RWPE2 (cell line): Measurements from ENCODE around the gene RNF225.

Source experiments
- ATAC-seq: fragments of 200-7000 bp; cut with Tn5 transposase; 3 replicates; pipeline ENCODE4 v1.9.1; 2021; ENCODE audit warnings: low read depth
- DNase-seq: peaks from one replicate; pipeline ENCODE4 v3.0.0-alpha.2; 2020; ENCODE audit warnings: low spot score
- H3K27ac ChIP-seq: fragments of 450-650 bp; 2 replicates; pipeline ENCODE4 v1.5.1; 2017; ENCODE audit warnings: mild to moderate bottlenecking; ENCODE audit not compliant: poor library complexity, severe bottlenecking
- H3K27me3 ChIP-seq: fragments of 250-450 bp; sonication (Bioruptor Pico); 2 replicates; pipeline ENCODE4 v1.5.1; 2021; ENCODE audit warnings: mild to moderate bottlenecking, moderate library complexity; ENCODE audit not compliant: insufficient read depth, poor library complexity, severe bottlenecking
- H3K36me3 ChIP-seq: fragments of 250-450 bp; sonication (Bioruptor Pico); 2 replicates; pipeline ENCODE4 v1.5.1; 2020; ENCODE audit warnings: low read depth, mild to moderate bottlenecking, moderate library complexity
- H3K4me1 ChIP-seq: fragments of 250-450 bp; sonication (Bioruptor Pico); 2 replicates; pipeline ENCODE4 v1.5.1; 2021; ENCODE audit warnings: mild to moderate bottlenecking, moderate library complexity; ENCODE audit not compliant: insufficient read depth, poor library complexity, severe bottlenecking
- H3K4me3 ChIP-seq: fragments of 250-450 bp; sonication (Bioruptor Pico); 2 replicates; pipeline ENCODE4 v1.5.1; 2021; ENCODE audit warnings: mild to moderate bottlenecking, moderate library complexity; ENCODE audit not compliant: severe bottlenecking
- H3K9me3 ChIP-seq: fragments of 250-450 bp; sonication (Bioruptor Pico); 2 replicates; pipeline ENCODE4 v1.5.1; 2021; ENCODE audit warnings: mild to moderate bottlenecking, moderate library complexity; ENCODE audit not compliant: severe bottlenecking
- CTCF ChIP-seq: fragments of 450-650 bp; IDR thresholded peaks from one replicate; pipeline ENCODE4 v1.5.1; 2017; ENCODE audit warnings: mild to moderate bottlenecking, moderate library complexity; ENCODE audit not compliant: poor library complexity, severe bottlenecking

RNF225 gene

GRCh38 chr19:58364146-58364545 lies 31.3 kb upstream of the RNF225 start:
- no peak for TF ChIP-seq CTCF
- no peaks in the 10 kb centered on the region for H3K4me1 ChIP-seq
- H3K27me3 ChIP-seq, result no peaks in the 10 kb centered on the region
- no peak for DNase-seq
- H3K27ac ChIP-seq, result no peak overlapping the region
- H3K4me3 ChIP-seq, result no peak overlapping the region
- no peaks in the 10 kb centered on the region for H3K36me3 ChIP-seq
- ATAC-seq, result no peak
- no peaks in the 10 kb centered on the region for H3K9me3 ChIP-seq

- DNase-seq (no peak), ATAC-seq (no peak)
- Histone ChIP-seq H3K9me3 (no peaks in the 10 kb centered on the region), H3K27ac (no peak overlapping the region), H3K36me3 (no peaks in the 10 kb centered on the region), H3K4me3 (no peak overlapping the region), H3K27me3 (no peaks in the 10 kb centered on the region), H3K4me1 (no peaks in the 10 kb centered on the region)
- no peak for TF ChIP-seq CTCF
These were observed 28.6 kb upstream of the RNF225 start for GRCh38 chr19:58366585-58367430.

- no peak for ATAC-seq
- H3K36me3 ChIP-seq, result no peaks in the 10 kb centered on the region
- H3K27me3 ChIP-seq, result no peaks in the 10 kb centered on the region
- no peak for DNase-seq
- H3K9me3 ChIP-seq, result no peaks in the 10 kb centered on the region
- H3K27ac ChIP-seq, result no peak overlapping the region
- H3K4me3 ChIP-seq, result no peak overlapping the region
- H3K4me1 ChIP-seq, result no peaks in the 10 kb centered on the region
- TF ChIP-seq CTCF, result no peak
These were observed 27.6 kb upstream of the RNF225 start for GRCh38 chr19:58367698-58368454.

- Histone ChIP-seq H3K9me3 (no peaks in the 10 kb centered on the region), H3K4me1 (no peaks in the 10 kb centered on the region), H3K36me3 (no peaks in the 10 kb centered on the region), H3K27me3 (no peaks in the 10 kb centered on the region), H3K4me3 (no peak overlapping the region), H3K27ac (no peak overlapping the region)
- ATAC-seq (no peak), DNase-seq (peak; percentile 68)
- no peak for TF ChIP-seq CTCF
These were observed 26.7 kb upstream of the RNF225 start for GRCh38 chr19:58368561-58369360.
